ENCODE measurements around the gene AHSG. TPM values are rescaled to one million over a fixed set of nuclear protein-coding genes. Genes with fewer than 3 reads are reported as not detected.

The AHSG gene
- total RNA-seq, 4 donors from 2014 or later: not detected

DNA sequence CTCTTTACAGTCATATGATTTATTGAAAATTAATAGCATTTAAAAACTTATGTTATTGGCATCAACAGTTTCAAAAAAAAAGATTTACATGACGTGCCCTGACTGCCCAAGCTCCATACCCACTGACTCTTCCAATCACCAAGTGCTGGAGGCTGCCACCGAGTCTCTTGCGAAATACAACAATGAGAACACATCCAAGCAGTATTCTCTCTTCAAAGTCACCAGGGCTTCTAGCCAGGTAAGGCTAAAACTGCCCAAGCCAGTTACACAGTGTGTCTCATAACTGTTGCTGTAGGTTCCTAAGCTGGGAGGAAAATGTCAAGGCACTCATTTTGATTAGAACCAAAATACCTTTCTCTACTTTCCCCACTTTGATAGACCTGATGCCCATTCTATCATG is 31.8 kb downstream of the AHSG start:
- no peaks in the 10 kb centered on the region for H3K9me3 ChIP-seq
- DNase-seq: no peak
- no peak overlapping the region for H3K27ac ChIP-seq
- no peak overlapping the region for H3K4me3 ChIP-seq
- TF ChIP-seq, protein P1, sequence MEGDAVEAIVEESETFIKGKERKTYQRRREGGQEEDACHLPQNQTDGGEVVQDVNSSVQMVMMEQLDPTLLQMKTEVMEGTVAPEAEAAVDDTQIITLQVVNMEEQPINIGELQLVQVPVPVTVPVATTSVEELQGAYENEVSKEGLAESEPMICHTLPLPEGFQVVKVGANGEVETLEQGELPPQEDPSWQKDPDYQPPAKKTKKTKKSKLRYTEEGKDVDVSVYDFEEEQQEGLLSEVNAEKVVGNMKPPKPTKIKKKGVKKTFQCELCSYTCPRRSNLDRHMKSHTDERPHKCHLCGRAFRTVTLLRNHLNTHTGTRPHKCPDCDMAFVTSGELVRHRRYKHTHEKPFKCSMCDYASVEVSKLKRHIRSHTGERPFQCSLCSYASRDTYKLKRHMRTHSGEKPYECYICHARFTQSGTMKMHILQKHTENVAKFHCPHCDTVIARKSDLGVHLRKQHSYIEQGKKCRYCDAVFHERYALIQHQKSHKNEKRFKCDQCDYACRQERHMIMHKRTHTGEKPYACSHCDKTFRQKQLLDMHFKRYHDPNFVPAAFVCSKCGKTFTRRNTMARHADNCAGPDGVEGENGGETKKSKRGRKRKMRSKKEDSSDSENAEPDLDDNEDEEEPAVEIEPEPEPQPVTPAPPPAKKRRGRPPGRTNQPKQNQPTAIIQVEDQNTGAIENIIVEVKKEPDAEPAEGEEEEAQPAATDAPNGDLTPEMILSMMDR (IDR thresholded peaks at IDR 0.05): no peak
- TF ChIP-seq POLR2A (IDR thresholded peaks at IDR 0.05): no peak
- no peaks in the 10 kb centered on the region for H3K27me3 ChIP-seq
- no peaks in the 10 kb centered on the region for H3K4me1 ChIP-seq
- H3K36me3 ChIP-seq: no peaks in the 10 kb centered on the region
- intact Hi-C loops (cut with DNase I; ENCODE audit: low total_unique reads): no loop called here

DNA sequence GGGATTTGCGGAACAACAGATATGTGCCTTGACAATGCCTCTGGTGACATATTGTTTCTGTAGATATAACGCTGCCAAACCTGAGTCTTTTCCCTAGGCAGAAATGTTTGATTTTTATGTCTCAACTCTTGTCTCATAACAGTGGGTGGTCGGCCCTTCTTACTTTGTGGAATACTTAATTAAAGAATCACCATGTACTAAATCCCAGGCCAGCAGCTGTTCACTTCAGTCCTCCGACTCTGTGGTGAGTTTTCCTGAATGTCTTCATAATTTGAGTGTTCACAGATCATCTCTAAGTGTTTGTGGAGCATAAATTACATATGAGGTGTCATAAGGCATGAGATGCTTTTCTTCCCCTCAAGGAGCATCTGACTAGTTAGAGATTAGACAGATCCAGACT is 33.2 kb downstream of the AHSG start:
- Histone ChIP-seq H3K4me1 (no peaks in the 10 kb centered on the region), H3K4me3 (no peak overlapping the region), H3K36me3 (no peaks in the 10 kb centered on the region), H3K27ac (no peak overlapping the region), H3K27me3 (no peaks in the 10 kb centered on the region), H3K9me3 (no peaks in the 10 kb centered on the region)
- no peak for DNase-seq
- intact Hi-C loops (cut with DNase I; ENCODE audit: low total_unique reads): no loop called here
- no peak for TF ChIP-seq POLR2A (IDR thresholded peaks at IDR 0.05)
- TF ChIP-seq, protein P1 (IDR thresholded peaks at IDR 0.05): no peak

DNA sequence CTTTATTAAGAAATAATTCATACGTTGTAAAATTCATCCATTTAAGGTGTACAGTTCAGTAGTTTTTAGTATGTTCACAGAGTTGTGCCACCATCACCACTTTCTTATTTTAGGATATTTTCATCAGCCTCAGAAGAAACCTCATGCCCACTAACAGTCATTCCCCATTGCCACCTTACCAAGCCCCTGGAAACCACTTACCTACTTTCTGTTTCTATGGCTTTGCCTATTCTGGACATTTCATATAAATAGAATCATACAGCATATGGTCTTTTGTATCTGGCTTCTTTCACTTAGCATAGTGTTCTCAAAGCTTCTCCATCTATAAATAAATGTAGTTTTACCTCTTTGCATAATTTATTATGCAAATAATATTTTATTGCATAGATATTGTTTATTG is 34.0 kb downstream of the AHSG start:
- Histone ChIP-seq H3K4me3 (no peak overlapping the region), H3K27me3 (no peaks in the 10 kb centered on the region), H3K27ac (no peak overlapping the region), H3K4me1 (no peaks in the 10 kb centered on the region), H3K9me3 (no peaks in the 10 kb centered on the region), H3K36me3 (no peaks in the 10 kb centered on the region)
- intact Hi-C loops (cut with DNase I; ENCODE audit: low total_unique reads): no loop called here
- DNase-seq: no peak
- TF ChIP-seq, protein P1 (IDR thresholded peaks at IDR 0.05): no peak
- no peak for TF ChIP-seq POLR2A (IDR thresholded peaks at IDR 0.05)

DNA sequence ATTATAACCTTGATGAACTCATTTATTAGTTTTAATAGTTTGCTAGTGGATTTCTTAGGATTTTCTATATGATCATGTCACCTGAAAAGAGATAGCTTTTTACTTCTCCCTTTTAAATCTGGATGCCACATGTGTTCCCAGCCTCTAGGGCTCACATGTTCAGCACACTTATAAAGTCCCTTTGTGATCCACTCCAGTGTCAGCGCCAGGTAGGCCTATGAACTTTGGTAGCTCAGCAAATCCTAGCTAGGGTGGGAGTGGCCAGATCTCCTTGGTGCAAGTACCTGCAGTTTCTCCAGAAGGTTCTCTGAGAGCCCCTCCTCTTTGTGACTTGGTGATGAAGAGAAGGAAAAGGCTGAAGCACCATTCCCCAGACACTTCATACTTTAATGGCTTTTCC is 36.0 kb downstream of the AHSG start:
- intact Hi-C loops (cut with DNase I; ENCODE audit: low total_unique reads): no loop called here
- H3K4me1 ChIP-seq: no peaks in the 10 kb centered on the region

DNA sequence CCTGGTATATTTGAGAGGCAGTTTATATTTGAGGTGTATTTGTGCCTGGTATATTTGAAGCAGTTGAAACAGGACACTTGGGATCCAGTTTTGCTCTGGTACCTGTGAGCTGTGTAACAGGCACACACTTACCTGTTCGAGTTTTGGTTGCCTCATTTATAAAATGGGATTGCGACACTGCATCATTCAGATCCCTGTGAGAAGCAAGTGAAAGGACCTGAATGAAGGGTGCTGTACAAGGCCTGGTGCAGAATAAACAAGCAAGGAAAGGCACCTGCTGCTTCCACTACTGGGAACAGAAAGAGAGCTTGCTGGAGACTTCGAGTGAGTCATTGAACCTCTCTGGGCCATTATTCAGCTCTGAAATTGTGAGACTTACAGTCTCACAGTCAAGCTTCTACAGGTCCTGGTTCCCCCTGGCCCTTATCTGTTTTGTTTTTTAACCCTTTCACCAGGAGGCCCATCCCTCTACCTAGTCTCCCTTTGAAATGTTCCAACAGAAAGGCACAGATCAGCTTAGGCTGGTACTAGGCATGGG is 38.9 kb downstream of the AHSG start:
- no peak overlapping the region for H3K27ac ChIP-seq
- H3K9me3 ChIP-seq: no peaks in the 10 kb centered on the region
- H3K4me1 ChIP-seq: no peaks in the 10 kb centered on the region
- no peaks in the 10 kb centered on the region for H3K27me3 ChIP-seq
- intact Hi-C loops (cut with DNase I; ENCODE audit: low total_unique reads): no loop called here
- TF ChIP-seq POLR2A (IDR thresholded peaks at IDR 0.05): no peak
- TF ChIP-seq, protein P1 (IDR thresholded peaks at IDR 0.05): no peak
- H3K4me3 ChIP-seq: no peak overlapping the region
- H3K36me3 ChIP-seq: no peaks in the 10 kb centered on the region
- no peak for DNase-seq

More for the DNA sequence above, 36.0 kb downstream of the AHSG start:
- Histone ChIP-seq H3K27me3 (no peaks in the 10 kb centered on the region), H3K27ac (no peak overlapping the region), H3K4me3 (no peak overlapping the region), H3K9me3 (no peaks in the 10 kb centered on the region), H3K36me3 (no peaks in the 10 kb centered on the region)
- no peak for DNase-seq
- TF ChIP-seq, protein P1 (IDR thresholded peaks at IDR 0.05): no peak
- no peak for TF ChIP-seq POLR2A (IDR thresholded peaks at IDR 0.05)
